Gastroesophageal sphincter (tissue), 3 donors: ENCODE measurements around the gene ERCC5.

Source experiments
- CTCF ChIP-seq, 4 experiments: fragments of 200-600 bp in 2 of 4; fragments of 450-650 bp in 2 of 4; sonication (generic) in 1 of 4; IDR thresholded peaks; one replicate each; pipeline ENCODE4 v1.5.1; 2017 to 2019; ENCODE audit warnings: antibody characterized with exemption in 4 of 4, mild to moderate bottlenecking in 2 of 4, moderate library complexity in 2 of 4
- POLR2AphosphoS5 ChIP-seq: sonication (generic); formaldehyde crosslinking; IDR thresholded peaks from one replicate; pipeline ENCODE4 v1.6.1; 2017; ENCODE audit warnings: antibody characterized with exemption

GRCh38 chr13:102881819-102882686 is 36.2 kb downstream of the ERCC5 start:
- no peak for TF ChIP-seq CTCF (IDR thresholded peaks at IDR 0.05)
- TF ChIP-seq POLR2AphosphoS5, result no peak
